Activated T-cell treated with anti-CD3 and anti-CD28 coated beads, Interleukin-2, amount 50 U/mL, for 4 hours (primary cell): ENCODE results near the gene RTN3. TPM values are rescaled to one million over a fixed set of nuclear protein-coding genes. Genes with fewer than 3 reads are reported as not detected.

ENCODE experiments used
- ATAC-seq, 2 donors: fragments of 200-7000 bp; cut with Tn5 transposase; one replicate each; pipeline ENCODE4 v1.10.0; 2021
- DNase-seq: peaks from one replicate; pipeline ENCODE4 v3.0.0-alpha.2; 2020
- H3K27me3 Mint-ChIP-seq: one replicate; pipeline ENCODE4 v1.8.0; 2021; ENCODE audit warnings: low read depth, mixed read lengths
- H3K36me3 Mint-ChIP-seq: one replicate; pipeline ENCODE4 v1.8.0; 2022; ENCODE audit warnings: mixed read lengths; ENCODE audit not compliant: insufficient read depth
- H3K4me1 Mint-ChIP-seq: one replicate; pipeline ENCODE4 v1.8.0; 2021; ENCODE audit warnings: low read depth, mixed read lengths
- H3K4me3 Mint-ChIP-seq: one replicate; pipeline ENCODE4 v1.8.0; 2021; ENCODE audit warnings: mild to moderate bottlenecking, moderate library complexity, mixed read lengths
- H3K9me3 Mint-ChIP-seq: one replicate; pipeline ENCODE4 v1.8.0; 2021; ENCODE audit warnings: mixed read lengths
- total RNA-seq, 3 donors: library from RNA; stranded (reverse); gene quantifications; one replicate each; pipeline ENCODE4 v1.2.1, GENCODE V29; 2021

RTN3 gene
- total RNA-seq, 3 donors from 2014 or later = 24.7 to 30.9 (median 26.7) TPM

GRCh38 chr11:63791495-63792167 is 110.3 kb downstream of the RTN3 start:
- no peaks in the 10 kb centered on the region for H3K36me3 Mint-ChIP-seq
- peaks cover 12% of the 10 kb centered on the region for H3K9me3 Mint-ChIP-seq
- H3K4me1 Mint-ChIP-seq = no peaks in the 10 kb centered on the region
- peaks cover 12% of the 10 kb centered on the region for H3K27me3 Mint-ChIP-seq
- H3K4me3 Mint-ChIP-seq = no peak overlapping the region
- ATAC-seq (no peak), DNase-seq (no peak)

- no peak overlapping the region for H3K4me3 Mint-ChIP-seq
- H3K27me3 Mint-ChIP-seq = peaks cover 17% of the 10 kb centered on the region
- DNase-seq (no peak), ATAC-seq (no peak)
- H3K9me3 Mint-ChIP-seq = peaks cover 12% of the 10 kb centered on the region
- no peaks in the 10 kb centered on the region for H3K36me3 Mint-ChIP-seq
- H3K4me1 Mint-ChIP-seq = no peaks in the 10 kb centered on the region
Measured at GRCh38 chr11:63793161-63793560, 111.9 kb downstream of the RTN3 start.

- peaks cover 12% of the 10 kb centered on the region for H3K9me3 Mint-ChIP-seq
- no peaks in the 10 kb centered on the region for H3K36me3 Mint-ChIP-seq
- peaks cover 21% of the 10 kb centered on the region for H3K27me3 Mint-ChIP-seq
- no peaks in the 10 kb centered on the region for H3K4me1 Mint-ChIP-seq
- DNase-seq (no peak), ATAC-seq (no peak)
- no peak overlapping the region for H3K4me3 Mint-ChIP-seq
Measured at GRCh38 chr11:63795066-63795465, 113.8 kb downstream of the RTN3 start.

DNA sequence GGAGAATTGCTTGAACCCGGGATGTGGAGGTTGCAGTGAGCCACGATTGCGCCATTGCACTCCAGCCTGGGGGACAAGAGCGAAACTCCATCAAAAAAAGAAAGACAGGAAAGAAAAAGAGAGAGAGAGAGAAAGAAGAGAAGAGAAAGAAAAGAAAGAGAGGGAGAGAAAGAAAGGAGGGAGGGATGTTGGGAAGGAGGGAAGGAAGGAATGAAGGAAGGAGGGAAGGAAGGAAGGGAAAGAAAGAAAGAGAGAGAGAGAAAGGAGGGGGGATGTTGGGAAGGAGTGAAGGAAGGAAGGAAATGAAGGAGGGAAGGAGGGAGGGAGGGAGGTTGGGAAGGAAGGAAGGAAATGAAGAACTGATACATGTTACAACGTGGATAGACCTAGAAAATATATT is 119.6 kb downstream of the RTN3 start:
- Mint-ChIP-seq H3K4me3 (no peak overlapping the region), H3K4me1 (no peaks in the 10 kb centered on the region), H3K9me3 (no peaks in the 10 kb centered on the region), H3K36me3 (no peaks in the 10 kb centered on the region), H3K27me3 (peaks cover 14% of the 10 kb centered on the region)
- ATAC-seq (no peak), DNase-seq (no peak)

DNA sequence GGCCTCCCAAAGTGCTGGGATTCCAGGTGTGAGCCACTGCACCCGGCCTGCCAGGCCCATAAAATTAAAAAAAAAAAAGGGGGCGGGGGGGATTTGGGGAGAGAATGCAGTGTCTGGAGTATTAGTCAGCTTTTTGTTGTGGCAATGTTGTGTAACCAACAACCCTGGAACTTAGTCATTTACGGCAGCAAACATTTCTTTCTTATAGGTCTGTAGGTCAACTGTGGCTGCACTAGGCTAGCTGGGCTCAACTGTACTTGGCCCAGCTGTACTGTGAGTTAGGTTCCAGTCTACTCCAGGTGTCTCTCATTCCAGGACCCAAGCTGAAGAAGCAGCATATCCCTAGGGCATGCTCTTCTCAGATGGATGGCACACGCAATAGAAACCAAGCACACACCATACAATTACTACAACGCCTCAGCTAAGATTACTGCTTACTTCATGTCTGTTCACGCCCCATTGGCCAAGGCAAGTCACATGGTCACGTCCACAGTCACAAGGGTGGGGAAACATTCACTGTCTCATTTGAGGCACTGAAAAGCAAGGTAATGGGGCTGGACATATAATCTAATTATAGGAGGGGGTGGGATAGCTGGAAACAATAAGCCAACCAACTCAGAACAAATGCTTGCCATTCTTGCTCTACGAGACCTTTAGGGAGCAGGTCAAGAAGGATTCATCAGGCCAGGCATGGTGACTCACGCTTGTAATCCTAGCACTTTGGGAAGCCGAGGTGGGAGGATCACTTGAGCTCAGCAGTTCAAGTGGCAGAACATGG is 121.5 kb downstream of the RTN3 start:
- Mint-ChIP-seq H3K36me3 (no peaks in the 10 kb centered on the region), H3K27me3 (peaks cover 5% of the 10 kb centered on the region), H3K4me3 (no peak overlapping the region), H3K4me1 (no peaks in the 10 kb centered on the region), H3K9me3 (no peaks in the 10 kb centered on the region)
- ATAC-seq (no peak), DNase-seq (no peak)

DNA sequence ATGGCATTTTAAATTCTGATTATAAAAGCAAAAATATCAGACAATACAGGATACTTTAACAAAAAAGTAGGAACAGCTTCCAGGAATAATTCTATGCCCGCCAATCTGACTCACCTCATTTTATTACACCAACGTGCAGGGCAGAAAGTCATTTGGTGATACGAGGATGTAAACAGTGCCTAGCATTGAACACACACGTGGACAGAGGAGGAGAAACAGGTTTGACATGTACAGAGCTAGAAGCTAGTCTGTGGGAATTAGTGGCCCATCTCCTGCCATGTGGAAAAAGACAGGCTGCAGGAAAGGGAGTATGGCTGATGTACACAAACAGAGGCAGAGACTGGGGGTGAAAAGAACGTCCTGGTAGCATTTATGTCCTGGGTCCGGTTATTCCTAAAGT is 123.0 kb downstream of the RTN3 start:
- H3K36me3 Mint-ChIP-seq = no peaks in the 10 kb centered on the region
- DNase-seq (no peak), ATAC-seq (no peak)
- no peak overlapping the region for H3K4me3 Mint-ChIP-seq
- H3K4me1 Mint-ChIP-seq = no peaks in the 10 kb centered on the region
- peaks cover under 1% of the 10 kb centered on the region for H3K27me3 Mint-ChIP-seq
- no peaks in the 10 kb centered on the region for H3K9me3 Mint-ChIP-seq

GRCh38 chr11:63805844-63806415 is 124.6 kb downstream of the RTN3 start:
- Mint-ChIP-seq H3K4me1 (no peaks in the 10 kb centered on the region), H3K9me3 (no peaks in the 10 kb centered on the region), H3K27me3 (no peaks in the 10 kb centered on the region), H3K4me3 (no peak overlapping the region), H3K36me3 (no peaks in the 10 kb centered on the region)
- ATAC-seq (no peak), DNase-seq (no peak)

Other genes starting within 250 kb of the RTN3 start
- under 1 TPM; 0.05 to 0.24 (median 0.13) TPM for gene PLAAT5, start 190.3 kb upstream of the RTN3 start, total RNA-seq
- gene LGALS12, start 175.4 kb upstream of the RTN3 start, total RNA-seq = not detected
- gene PLAAT4, start 144.7 kb upstream of the RTN3 start, total RNA-seq = 1 to 10 TPM; 5.7 to 8.0 (median 7.4) TPM
- gene PLAAT2, start 118.1 kb upstream of the RTN3 start, total RNA-seq = not detected
- 1 to 10 TPM in 1 of 3 donors, under 1 TPM in 2; 0.63 to 1.7 (median 0.90) TPM for gene PLAAT3, start 67.1 kb upstream of the RTN3 start, total RNA-seq
- gene ATL3, start 10.1 kb upstream of the RTN3 start, total RNA-seq = 10 to 100 TPM; 49.1 to 52.5 (median 49.8) TPM
- gene ZFTA, start 87.3 kb downstream of the RTN3 start, total RNA-seq = 1 to 10 TPM; 6.3 to 8.6 (median 7.8) TPM
- gene SPINDOC, start 132.0 kb downstream of the RTN3 start, total RNA-seq = 10 to 100 TPM; 24.0 to 28.9 (median 24.5) TPM
- 10 to 100 TPM; 32.6 to 33.6 (median 33.4) TPM for gene MARK2, start 157.6 kb downstream of the RTN3 start, total RNA-seq
- gene RCOR2, start 235.7 kb downstream of the RTN3 start, total RNA-seq = under 1 TPM in 2 of 3 donors, not detected in 1; 0.13 to 0.27 TPM